Breast epithelium (tissue), 4 donors: ENCODE measurements around the gene MACROD1. TPM values are rescaled to one million over a fixed set of nuclear protein-coding genes. Genes with fewer than 3 reads are reported as not detected.
A peak's percentile ranks its signal among the peaks of the same experiment; 100 is the strongest.

Source experiments
- DNase-seq, 2 donors: peaks; one replicate each; pipeline ENCODE4 v3.0.0-alpha.2; 2019; ENCODE audit warnings: low spot score in 2 of 2
- H3K27ac ChIP-seq, 2 donors: fragments of 200-600 bp; sonication (generic) in 1 of 2; one replicate each; pipeline ENCODE4 v1.5.1; 2016 to 2019; ENCODE audit warnings: mild to moderate bottlenecking in 1 of 2
- H3K27me3 ChIP-seq, 2 donors: fragments of 200-600 bp; sonication (generic) in 1 of 2; one replicate each; pipeline versions ENCODE4 v1.5.1 to v1.6.0; 2017 to 2019; ENCODE audit warnings: control low read depth in 1 of 2, mild to moderate bottlenecking in 1 of 2
- H3K36me3 ChIP-seq: fragments of 200-600 bp; one replicate; pipeline ENCODE4 v1.5.1; 2019
- H3K4me1 ChIP-seq, 2 donors: fragments of 200-600 bp; sonication (generic); one replicate each; pipeline ENCODE4 v1.5.1; 2016 to 2019; ENCODE audit warnings: control low read depth in 1 of 2
- H3K4me3 ChIP-seq, 3 donors: fragments of 200-600 bp; sonication (generic); 1 replicate in 2 of 3; 2 replicates in 1 of 3; pipeline ENCODE4 v1.5.1; 2016 to 2019; ENCODE audit warnings: mild to moderate bottlenecking in 3 of 3, moderate library complexity in 2 of 3
- H3K9me3 ChIP-seq, 2 donors: fragments of 200-600 bp; sonication (generic) in 1 of 2; one replicate each; pipeline ENCODE4 v1.5.1; 2016 to 2019; ENCODE audit warnings: control low read depth in 1 of 2
- POLR2A ChIP-seq: fragments of 450-650 bp; IDR thresholded peaks from one replicate; pipeline ENCODE4 v1.6.1; 2016; ENCODE audit warnings: antibody characterized with exemption, mild to moderate bottlenecking, moderate library complexity
- POLR2AphosphoS5 ChIP-seq, 3 donors: sonication (generic); formaldehyde crosslinking; IDR thresholded peaks; one replicate each; pipeline ENCODE4 v1.6.1; 2017; ENCODE audit warnings: antibody characterized with exemption in 3 of 3
- intact Hi-C: fragments of 100-400 bp; cut with DNase I; formaldehyde crosslinking; loops from one replicate; pipeline ENCODE4 v1.15.1; 2023; ENCODE audit warnings: low total_unique reads
- total RNA-seq, 3 donors: library from RNA; depleted of rRNA; stranded (reverse); fragments of >200 nt; gene quantifications; one replicate each; pipeline ENCODE4 v1.1.0, GENCODE V29; 2016
- TF ChIP-seq, protein P1 (sequence below), 3 donors: fragments of 450-650 bp; IDR thresholded peaks; one replicate each; pipeline ENCODE4 v1.5.1; 2016 to 2017; ENCODE audit warnings: antibody characterized with exemption in 3 of 3, mild to moderate bottlenecking in 3 of 3, moderate library complexity in 3 of 3

The MACROD1 gene
- total RNA-seq, 3 donors from 2014 or later = 19.7 to 113 (median 40.3) TPM

DNA sequence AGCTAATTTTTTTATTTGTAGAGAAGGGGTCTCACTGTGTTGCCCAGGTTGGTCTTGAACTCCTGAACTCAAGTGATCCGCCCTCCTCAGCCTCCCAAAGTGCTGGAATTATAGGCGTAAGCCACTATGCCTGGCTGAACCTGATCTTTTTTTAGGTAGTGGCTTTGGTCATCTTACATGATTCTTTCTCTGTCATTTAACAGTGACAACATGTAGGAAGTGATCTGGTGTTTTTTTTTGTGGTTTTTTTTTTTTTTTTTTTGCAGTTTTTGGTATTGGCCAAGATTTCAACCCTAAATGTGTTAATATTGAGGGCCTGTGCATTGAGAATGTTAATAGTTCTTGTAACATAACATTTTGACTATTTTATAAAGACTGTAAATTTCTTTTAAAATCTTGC lies 32.6 kb upstream of the MACROD1 start:
- H3K4me3 ChIP-seq = no peak overlapping the region
- DNase-seq = no peak
- peaks cover 7% of the 10 kb centered on the region for H3K36me3 ChIP-seq
- no peak overlapping the region for H3K27ac ChIP-seq
- TF ChIP-seq POLR2AphosphoS5 (IDR thresholded peaks at IDR 0.05) (no peak), POLR2A (no peak)
- TF ChIP-seq, protein P1, sequence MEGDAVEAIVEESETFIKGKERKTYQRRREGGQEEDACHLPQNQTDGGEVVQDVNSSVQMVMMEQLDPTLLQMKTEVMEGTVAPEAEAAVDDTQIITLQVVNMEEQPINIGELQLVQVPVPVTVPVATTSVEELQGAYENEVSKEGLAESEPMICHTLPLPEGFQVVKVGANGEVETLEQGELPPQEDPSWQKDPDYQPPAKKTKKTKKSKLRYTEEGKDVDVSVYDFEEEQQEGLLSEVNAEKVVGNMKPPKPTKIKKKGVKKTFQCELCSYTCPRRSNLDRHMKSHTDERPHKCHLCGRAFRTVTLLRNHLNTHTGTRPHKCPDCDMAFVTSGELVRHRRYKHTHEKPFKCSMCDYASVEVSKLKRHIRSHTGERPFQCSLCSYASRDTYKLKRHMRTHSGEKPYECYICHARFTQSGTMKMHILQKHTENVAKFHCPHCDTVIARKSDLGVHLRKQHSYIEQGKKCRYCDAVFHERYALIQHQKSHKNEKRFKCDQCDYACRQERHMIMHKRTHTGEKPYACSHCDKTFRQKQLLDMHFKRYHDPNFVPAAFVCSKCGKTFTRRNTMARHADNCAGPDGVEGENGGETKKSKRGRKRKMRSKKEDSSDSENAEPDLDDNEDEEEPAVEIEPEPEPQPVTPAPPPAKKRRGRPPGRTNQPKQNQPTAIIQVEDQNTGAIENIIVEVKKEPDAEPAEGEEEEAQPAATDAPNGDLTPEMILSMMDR (IDR thresholded peaks at IDR 0.05) = no peak
- H3K9me3 ChIP-seq = no peaks in the 10 kb centered on the region
- H3K4me1 ChIP-seq = no peaks in the 10 kb centered on the region
- H3K27me3 ChIP-seq = no peaks in the 10 kb centered on the region
- intact Hi-C loops = loop anchor here (5.0 kb wide), 2 partner anchors 279 to 1646 kb away; no protein-coding TSS in a partner anchor

DNA sequence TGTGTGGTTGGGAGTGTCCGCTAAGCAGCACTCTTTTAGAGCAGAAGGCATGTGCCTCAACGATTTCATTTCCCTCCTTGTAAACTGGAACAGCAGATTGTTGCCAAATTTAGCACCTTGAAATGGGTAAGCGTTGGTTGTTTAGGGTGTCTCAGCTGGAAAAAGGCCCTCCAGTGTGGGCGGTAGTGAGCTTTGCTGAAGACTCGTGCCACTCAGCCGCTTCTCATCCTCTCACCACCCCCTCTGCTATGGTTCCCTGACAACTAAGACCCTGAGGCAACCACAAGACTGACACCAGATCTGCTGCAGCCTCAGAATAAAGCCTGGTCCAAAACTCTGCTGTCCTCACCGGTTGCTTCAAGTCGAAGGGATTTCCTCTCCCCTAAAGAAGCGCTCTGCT lies 30.7 kb upstream of the MACROD1 start:
- Histone ChIP-seq H3K4me1 (no peaks in the 10 kb centered on the region), H3K27ac (no peak overlapping the region), H3K4me3 (no peak overlapping the region), H3K27me3 (no peaks in the 10 kb centered on the region), H3K9me3 (no peaks in the 10 kb centered on the region), H3K36me3 (peaks cover 7% of the 10 kb centered on the region)
- DNase-seq = no peak
- no peak for TF ChIP-seq POLR2AphosphoS5 (IDR thresholded peaks at IDR 0.05)
- TF ChIP-seq, protein P1 (IDR thresholded peaks at IDR 0.05) = no peak
- no peak for TF ChIP-seq POLR2A
- intact Hi-C loops = loop anchor here (5.0 kb wide), 2 partner anchors 281 to 1644 kb away; no protein-coding TSS in a partner anchor

DNA sequence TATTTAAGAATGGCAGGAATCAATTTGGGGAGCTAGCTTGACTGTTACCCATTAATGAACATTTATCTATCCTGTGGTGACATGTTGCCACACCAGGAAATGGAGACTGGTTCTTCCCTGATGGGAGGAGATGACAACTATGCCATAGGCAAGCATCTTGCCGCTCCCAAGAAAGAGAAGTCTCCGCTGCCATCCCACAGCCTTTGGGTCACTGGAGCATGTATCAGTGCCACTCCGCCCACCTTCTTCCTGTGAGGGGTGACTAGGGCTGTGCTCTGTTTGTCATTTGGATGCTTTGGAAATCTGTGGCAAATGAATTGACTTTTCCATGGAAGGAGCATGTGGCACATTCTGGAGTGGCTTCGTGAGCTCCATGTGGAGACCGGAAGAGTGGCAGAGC lies 26.5 kb upstream of the MACROD1 start:
- H3K36me3 ChIP-seq = peaks cover 7% of the 10 kb centered on the region
- no peak overlapping the region for H3K27ac ChIP-seq
- no peak overlapping the region for H3K4me3 ChIP-seq

DNA sequence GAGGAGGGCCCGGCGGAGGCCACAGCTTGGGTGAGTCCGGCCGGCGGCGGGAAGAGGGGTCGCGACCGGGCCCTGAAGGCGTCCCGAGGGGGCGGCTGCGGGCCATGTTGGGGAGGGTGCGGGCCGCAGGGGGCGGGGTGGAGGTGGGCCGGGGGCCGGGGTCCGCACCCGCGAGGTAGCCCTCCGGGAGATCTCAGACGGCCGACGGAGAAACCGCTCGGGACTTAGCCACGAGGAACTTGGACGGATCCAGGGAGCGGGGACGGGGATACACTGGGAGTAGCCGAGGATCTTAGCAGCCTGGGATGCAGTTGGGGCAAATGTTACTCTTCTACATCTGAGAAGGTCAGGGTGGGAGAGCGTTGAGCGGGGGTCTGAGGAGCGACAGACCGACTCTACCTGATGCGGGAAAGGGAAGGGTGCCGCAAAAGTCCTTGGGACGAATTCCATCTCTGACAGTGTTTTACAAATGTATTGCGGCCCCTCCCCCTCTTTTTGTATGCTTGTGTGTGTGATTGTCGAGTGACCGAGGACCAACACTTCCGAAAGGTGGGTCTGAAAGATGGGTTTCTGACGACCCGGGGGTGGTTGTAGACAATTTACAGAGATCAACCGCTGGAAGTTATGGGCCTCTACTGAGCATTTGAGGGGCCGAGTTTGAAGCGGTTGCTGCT lies 20.7 kb upstream of the MACROD1 start:
- Histone ChIP-seq H3K27me3 (no peaks in the 10 kb centered on the region), H3K4me1 (no peaks in the 10 kb centered on the region), H3K4me3 (no peak overlapping the region)

More for the DNA sequence above, 26.5 kb upstream of the MACROD1 start:
- DNase-seq = no peak
- TF ChIP-seq POLR2AphosphoS5 (IDR thresholded peaks at IDR 0.05) (no peak), POLR2A (no peak)
- TF ChIP-seq, protein P1 (IDR thresholded peaks at IDR 0.05) = no peak
- intact Hi-C loops = no loop called here
- no peaks in the 10 kb centered on the region for H3K27me3 ChIP-seq
- no peaks in the 10 kb centered on the region for H3K9me3 ChIP-seq
- no peaks in the 10 kb centered on the region for H3K4me1 ChIP-seq

More for the DNA sequence above, 20.7 kb upstream of the MACROD1 start:
- no peak for DNase-seq
- intact Hi-C loops = no loop called here
- Histone ChIP-seq H3K9me3 (no peaks in the 10 kb centered on the region), H3K36me3 (no peaks in the 10 kb centered on the region), H3K27ac (peak overlapping the region in 1 of 2 donors; percentile 92)
- no peak for TF ChIP-seq POLR2AphosphoS5 (IDR thresholded peaks at IDR 0.05)
- TF ChIP-seq, protein P1 (IDR thresholded peaks at IDR 0.05) = no peak
- no peak for TF ChIP-seq POLR2A
